HG03025 (cell line): ENCODE measurements around the gene DCAF8.

Experiments
- ATAC-seq: cut with Tn5 transposase; IDR thresholded peaks from one replicate; pipeline ENCODE4 v1.9.1; 2021; ENCODE audit warnings: mild to moderate bottlenecking, moderate library complexity; ENCODE audit not compliant: unreplicated experiment, low FRiP score

DCAF8 gene

GRCh38 chr1:160178731-160179130 lies 83.6 kb downstream of the DCAF8 start:
- no peak for ATAC-seq

DNA sequence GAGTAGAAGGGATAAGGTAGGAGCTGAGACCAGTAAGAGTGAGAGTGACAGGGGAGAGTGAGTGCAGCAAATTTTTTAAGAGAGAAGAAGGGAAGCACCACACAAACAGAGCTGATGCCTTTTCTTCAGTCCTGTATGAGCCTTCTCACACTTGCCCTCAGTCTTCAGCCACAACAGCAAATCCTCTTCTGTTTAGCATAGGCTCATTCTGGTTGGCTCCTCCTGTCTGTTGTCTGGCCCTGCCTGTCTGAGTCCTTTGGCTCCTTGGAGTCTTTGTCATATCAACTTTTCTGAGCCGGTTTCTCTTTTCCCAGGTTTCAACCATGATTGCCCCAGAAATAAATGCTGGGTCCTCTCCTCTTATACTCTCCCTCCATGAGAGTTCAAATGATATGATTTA lies 84.7 kb downstream of the DCAF8 start:
- ATAC-seq, result no peak

GRCh38 chr1:160177231-160177630 lies 85.1 kb downstream of the DCAF8 start:
- ATAC-seq, result no peak

- no peak for ATAC-seq
These were observed 90.4 kb downstream of the DCAF8 start for GRCh38 chr1:160171980-160172379.

DNA sequence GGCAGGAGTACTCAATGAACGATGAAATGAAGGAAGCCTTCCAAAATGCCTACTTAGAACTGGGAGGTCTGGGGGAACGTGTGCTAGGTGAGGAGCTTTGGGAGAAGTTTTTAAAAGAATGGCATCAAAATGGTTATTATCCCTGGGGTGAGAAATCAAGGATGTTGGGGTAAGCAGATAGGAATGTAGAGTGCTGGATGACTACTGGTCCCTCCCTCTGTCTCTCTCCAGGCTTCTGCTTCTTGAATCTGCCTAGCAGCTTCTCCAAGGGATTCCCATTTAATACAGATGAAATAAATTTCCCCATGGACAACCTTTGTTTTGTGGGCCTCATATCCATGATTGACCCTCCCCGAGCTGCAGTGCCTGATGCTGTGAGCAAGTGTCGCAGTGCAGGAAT lies 91.0 kb downstream of the DCAF8 start:
- ATAC-seq, result no peak

DNA sequence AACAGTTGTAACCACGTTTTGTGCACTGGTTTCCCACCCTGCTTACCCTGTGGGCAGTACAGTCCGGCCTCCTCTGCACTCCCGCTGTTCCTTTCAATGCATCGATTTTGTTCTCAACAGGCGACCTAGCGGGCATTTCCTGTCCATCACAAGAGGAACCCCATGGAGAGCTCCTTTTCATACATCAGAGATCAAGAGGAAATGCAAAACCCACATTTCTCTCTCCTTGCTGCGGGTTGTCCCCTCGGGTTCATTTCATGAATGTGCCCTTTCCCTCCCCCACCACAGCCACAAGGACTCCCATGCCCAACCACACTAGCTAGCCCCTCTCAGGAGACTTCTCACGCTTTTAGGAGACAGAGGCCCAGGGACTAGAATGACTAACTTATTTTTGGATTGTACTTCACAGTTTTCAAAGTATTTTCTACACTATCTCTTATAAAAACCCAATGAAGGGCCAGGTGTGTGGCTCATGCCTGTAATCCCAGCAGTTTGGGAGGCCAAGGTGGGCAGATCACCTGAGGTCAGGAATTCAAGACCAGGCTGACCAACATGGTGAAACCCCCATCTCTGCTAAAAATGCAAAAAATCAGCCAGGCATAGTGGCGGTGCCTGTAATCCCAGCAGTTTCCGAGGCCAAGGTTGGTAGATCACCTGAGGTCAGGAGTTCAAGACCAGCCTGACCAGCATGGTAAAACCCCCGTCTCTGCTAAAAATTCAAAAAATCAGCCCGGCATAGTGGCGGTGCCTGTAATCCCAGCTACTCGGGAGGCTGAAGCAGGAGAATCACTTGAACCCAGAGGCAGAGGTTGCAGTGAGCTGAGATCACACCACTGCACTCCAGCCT lies 92.6 kb downstream of the DCAF8 start:
- ATAC-seq, result no peak

DNA sequence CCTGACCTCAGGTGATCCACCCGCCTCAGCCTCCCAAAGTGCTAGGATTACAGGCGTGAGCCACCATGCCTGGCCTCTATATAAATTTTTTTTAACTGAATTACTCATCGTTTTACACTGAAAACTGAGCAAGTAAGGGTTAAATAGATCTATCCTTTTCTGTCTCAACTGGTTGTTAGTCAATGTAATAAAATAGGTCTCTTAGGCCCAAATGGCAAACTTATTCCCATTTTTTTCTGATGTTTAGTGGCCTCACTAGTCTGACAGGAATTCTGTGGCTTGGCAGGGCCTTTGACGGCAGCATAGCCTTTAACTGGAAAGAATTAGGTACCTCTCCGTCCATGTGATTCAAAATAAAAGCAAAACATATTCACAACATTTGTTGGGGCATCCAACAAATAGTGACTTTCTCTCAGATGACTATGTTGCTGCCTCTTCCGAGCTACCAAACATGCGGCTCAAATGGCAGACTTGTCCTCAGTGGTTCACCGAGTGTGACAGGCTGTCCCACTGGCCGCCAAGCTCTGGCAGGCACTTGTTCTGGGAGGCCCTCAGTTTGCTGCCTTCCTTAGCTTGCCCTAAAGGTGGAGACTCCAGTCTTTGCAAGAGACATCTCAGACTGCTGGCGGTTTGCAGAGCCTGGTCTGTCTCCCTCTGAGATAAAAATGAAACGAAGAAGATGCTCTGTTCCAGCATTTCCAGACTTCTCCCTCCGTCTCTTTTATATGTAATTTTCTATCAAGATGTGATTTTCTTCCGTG lies 93.6 kb downstream of the DCAF8 start:
- ATAC-seq, result no peak

- ATAC-seq, result no peak
These were observed 94.3 kb downstream of the DCAF8 start for GRCh38 chr1:160168016-160168415.

- ATAC-seq, result no peak
These were observed 94.8 kb downstream of the DCAF8 start for GRCh38 chr1:160167580-160167979.

- ATAC-seq, result no peak
These were observed 95.3 kb downstream of the DCAF8 start for GRCh38 chr1:160167056-160167455.

GRCh38 chr1:160166166-160166868 lies 96.0 kb downstream of the DCAF8 start:
- ATAC-seq, result no peak
